ENCODE results near the gene PUM1.

- no peak for TF ChIP-seq NR2F2 (IDR thresholded peaks at IDR 0.05)
- no peak for TF ChIP-seq CTCF (IDR thresholded peaks at IDR 0.05; ENCODE audit: low read depth, low read length, missing input control)
- TF ChIP-seq TAF1 (conservative IDR thresholded peaks at IDR 0.05): no peak
- TF ChIP-seq REST (IDR thresholded peaks at IDR 0.05): no peak
- no peak for TF ChIP-seq RAD21 (IDR thresholded peaks at IDR 0.05)
- TF ChIP-seq, protein P1, sequence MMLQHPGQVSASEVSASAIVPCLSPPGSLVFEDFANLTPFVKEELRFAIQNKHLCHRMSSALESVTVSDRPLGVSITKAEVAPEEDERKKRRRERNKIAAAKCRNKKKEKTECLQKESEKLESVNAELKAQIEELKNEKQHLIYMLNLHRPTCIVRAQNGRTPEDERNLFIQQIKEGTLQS (IDR thresholded peaks at IDR 0.05): no peak
- TF ChIP-seq HNF4G (IDR thresholded peaks at IDR 0.05): no peak
Measured at GRCh38 chr1:30977105-30977504, 88.4 kb downstream of the PUM1 start.
